ENCODE data around the gene CFAP299.

CFAP299 gene

GRCh38 chr4:80840396-80840795, 504.9 kb downstream of the CFAP299 start:
- no peak for TF ChIP-seq POLR2A (IDR thresholded peaks at IDR 0.05; ENCODE audit: low read depth, low read length)
- FAIRE-seq (no peak), DNase-seq (ENCODE audit: insufficient read length, low spot score) (no peak)

GRCh38 chr4:80841587-80842281, 506.2 kb downstream of the CFAP299 start:
- TF ChIP-seq POLR2A (IDR thresholded peaks at IDR 0.05; ENCODE audit: low read depth, low read length), result no peak
- no peak for DNase-seq (ENCODE audit: insufficient read length, low spot score)
- FAIRE-seq, result no peak

- FAIRE-seq, result no peak
- no peak for DNase-seq (ENCODE audit: insufficient read length, low spot score)
- no peak for TF ChIP-seq POLR2A (IDR thresholded peaks at IDR 0.05; ENCODE audit: low read depth, low read length)
Measured at GRCh38 chr4:80846210-80846609, 510.7 kb downstream of the CFAP299 start.

- FAIRE-seq, result no peak
- no peak for TF ChIP-seq POLR2A (IDR thresholded peaks at IDR 0.05; ENCODE audit: low read depth, low read length)
- no peak for DNase-seq (ENCODE audit: insufficient read length, low spot score)
Measured at GRCh38 chr4:80852061-80852460, 516.5 kb downstream of the CFAP299 start.

DNA sequence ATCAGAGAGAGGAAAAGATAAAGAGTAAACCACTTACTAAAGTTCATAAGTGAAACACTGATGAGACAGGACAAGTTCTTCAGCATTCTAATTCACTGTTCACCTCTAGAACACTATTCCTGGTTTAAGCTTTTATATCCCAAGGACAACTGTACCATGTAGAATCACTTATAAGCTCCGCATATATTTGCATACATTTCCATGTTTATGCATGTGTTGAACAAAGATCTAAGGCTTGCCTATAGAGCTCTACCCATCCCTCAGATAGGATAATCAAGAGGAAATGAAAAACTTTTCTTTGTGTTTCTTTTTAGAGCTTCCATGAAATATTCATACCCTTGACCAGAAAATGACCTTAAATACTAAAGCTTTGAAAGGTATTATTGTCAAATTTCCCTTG, 538.0 kb downstream of the CFAP299 start:
- FAIRE-seq (no peak), DNase-seq (ENCODE audit: insufficient read length, low spot score) (no peak)
- no peak for TF ChIP-seq POLR2A (IDR thresholded peaks at IDR 0.05; ENCODE audit: low read depth, low read length)

DNA sequence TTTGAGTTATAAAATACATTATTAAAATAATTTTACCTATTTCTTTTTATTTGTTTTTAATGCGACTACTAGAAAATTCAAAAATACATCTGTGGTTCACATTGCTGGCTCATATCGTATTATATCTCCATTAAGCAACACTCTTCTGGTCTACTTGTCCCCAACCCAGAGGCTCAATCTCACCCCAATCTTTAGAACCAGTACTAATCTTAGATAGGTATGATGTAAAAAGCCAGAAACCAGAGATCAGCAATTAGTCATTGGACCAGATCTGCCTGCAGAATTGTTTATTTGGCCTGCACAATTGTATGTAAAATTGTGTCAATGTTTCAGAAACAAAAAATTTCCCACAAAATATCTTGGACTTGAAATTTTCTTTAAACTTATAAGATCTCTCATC, 539.4 kb downstream of the CFAP299 start:
- FAIRE-seq, result no peak
- DNase-seq (ENCODE audit: insufficient read length, low spot score), result no peak
- TF ChIP-seq POLR2A (IDR thresholded peaks at IDR 0.05; ENCODE audit: low read depth, low read length), result no peak

GRCh38 chr4:80875642-80876041, 540.1 kb downstream of the CFAP299 start:
- FAIRE-seq, result no peak

DNA sequence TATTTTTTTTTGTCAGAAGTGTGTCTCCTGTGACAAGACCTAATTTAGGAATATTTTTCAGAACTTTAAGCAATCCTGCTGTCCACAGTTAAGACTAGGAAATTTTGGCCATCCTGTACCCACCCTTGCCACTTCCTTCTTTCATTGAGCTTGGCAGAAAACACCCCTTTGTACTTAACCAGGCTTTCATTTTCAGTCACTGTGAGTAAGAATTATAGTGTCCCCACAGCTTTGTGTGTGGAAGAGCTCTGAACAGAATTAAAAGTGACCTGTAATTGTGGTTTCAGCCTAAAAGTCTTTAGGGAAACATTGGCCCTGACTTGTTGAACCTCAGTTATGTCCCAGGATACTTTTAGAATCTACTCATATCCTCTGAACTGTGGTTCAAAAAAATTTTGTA, 541.3 kb downstream of the CFAP299 start:
- no peak for FAIRE-seq

More at GRCh38 chr4:80875642-80876041, 540.1 kb downstream of the CFAP299 start:
- no peak for DNase-seq (ENCODE audit: insufficient read length, low spot score)
- no peak for TF ChIP-seq POLR2A (IDR thresholded peaks at IDR 0.05; ENCODE audit: low read depth, low read length)

DNA sequence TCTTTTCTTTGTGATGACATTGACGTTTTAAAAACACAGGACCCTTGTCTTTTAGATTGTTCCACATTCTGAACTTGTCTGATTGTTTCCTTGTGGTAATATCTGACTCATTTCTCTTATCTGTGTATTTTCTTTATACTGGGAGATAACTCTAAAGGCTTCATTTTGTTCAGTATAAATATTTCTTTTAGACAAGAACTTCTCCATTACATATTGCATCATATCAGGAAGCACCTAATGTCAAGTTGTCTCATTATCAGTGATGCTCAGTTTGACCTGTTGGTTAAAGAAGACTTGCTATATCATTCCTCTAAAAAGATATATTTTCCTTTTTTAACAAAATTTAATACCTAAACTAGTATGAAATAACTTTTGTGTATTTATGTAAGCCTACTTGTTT, 542.7 kb downstream of the CFAP299 start:
- DNase-seq (ENCODE audit: insufficient read length, low spot score) (no peak), FAIRE-seq (no peak)
- no peak for TF ChIP-seq POLR2A (IDR thresholded peaks at IDR 0.05; ENCODE audit: low read depth, low read length)

More for the DNA sequence above, 541.3 kb downstream of the CFAP299 start:
- no peak for DNase-seq (ENCODE audit: insufficient read length, low spot score)
- TF ChIP-seq POLR2A (IDR thresholded peaks at IDR 0.05; ENCODE audit: low read depth, low read length), result no peak

GRCh38 chr4:80897537-80898303, 562.2 kb downstream of the CFAP299 start:
- no peak for TF ChIP-seq POLR2A (IDR thresholded peaks at IDR 0.05; ENCODE audit: low read depth, low read length)
- DNase-seq (ENCODE audit: insufficient read length, low spot score), result no peak
- FAIRE-seq, result no peak

DNA sequence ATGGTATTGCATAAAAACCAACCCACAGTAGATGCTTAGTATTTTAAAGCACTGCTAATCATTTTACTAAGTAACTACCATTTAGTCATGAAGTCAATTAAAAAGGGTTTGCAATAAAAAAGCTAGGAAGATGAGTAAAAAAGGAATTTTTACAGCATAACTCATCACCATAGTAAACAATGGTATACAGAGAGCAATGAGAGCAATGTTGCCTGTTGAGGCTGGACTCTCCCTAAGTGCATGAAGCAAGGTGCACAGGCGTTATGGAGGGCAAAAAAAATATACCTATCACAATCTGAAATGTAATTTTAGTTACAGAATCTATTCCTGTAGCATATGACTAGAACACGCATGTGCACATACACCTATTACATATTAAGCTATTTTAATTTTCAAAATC, 565.4 kb downstream of the CFAP299 start:
- no peak for DNase-seq (ENCODE audit: insufficient read length, low spot score)
- TF ChIP-seq POLR2A (IDR thresholded peaks at IDR 0.05; ENCODE audit: low read depth, low read length), result no peak
- FAIRE-seq, result no peak

DNA sequence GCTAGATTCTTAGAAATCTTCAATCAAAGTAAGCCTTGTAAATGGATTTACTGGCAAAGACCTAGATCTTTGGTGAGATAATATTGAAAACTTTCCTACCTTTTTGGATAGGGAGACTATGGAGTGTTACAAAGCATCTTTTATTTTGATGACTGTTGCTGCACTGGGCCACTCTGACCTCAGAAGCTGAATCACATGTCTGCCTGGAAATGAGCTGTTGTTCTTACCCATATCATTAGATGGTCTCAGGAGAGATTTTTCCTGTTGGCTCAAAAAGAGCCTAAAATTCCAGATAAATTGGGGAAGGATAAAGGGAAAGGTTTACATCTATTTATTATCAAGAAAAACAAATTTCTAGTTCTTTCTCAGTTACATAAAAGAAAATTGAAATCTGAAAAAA, 567.5 kb downstream of the CFAP299 start:
- FAIRE-seq (no peak), DNase-seq (ENCODE audit: insufficient read length, low spot score) (no peak)
- no peak for TF ChIP-seq POLR2A (IDR thresholded peaks at IDR 0.05; ENCODE audit: low read depth, low read length)

DNA sequence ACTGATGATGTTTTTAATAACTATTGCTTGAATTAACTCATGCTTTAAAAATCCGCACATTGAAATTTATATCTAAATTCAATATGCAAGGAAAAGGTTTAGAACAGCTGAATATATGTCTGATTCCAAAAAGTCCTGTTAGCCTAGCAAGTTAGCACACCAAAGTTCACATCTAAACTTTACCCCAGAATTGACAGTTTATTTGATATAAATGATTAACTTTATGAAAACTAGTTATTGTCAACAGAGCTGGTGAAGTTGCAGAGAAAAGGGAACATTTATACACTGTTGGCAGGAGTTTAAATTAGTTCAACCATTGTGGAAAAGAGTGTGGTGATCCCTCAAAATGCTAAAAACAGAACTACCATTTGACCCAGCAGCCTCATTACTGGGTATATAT, 574.4 kb downstream of the CFAP299 start:
- DNase-seq (ENCODE audit: insufficient read length, low spot score) (no peak), FAIRE-seq (no peak)
- TF ChIP-seq POLR2A (IDR thresholded peaks at IDR 0.05; ENCODE audit: low read depth, low read length), result no peak

GRCh38 chr4:80911458-80911857, 575.9 kb downstream of the CFAP299 start:
- FAIRE-seq (no peak), DNase-seq (ENCODE audit: insufficient read length, low spot score) (no peak)
- TF ChIP-seq POLR2A (IDR thresholded peaks at IDR 0.05; ENCODE audit: low read depth, low read length), result no peak

GRCh38 chr4:80912350-80912749, 576.8 kb downstream of the CFAP299 start:
- no peak for DNase-seq (ENCODE audit: insufficient read length, low spot score)
- no peak for TF ChIP-seq POLR2A (IDR thresholded peaks at IDR 0.05; ENCODE audit: low read depth, low read length)
- no peak for FAIRE-seq

All from H54 (cell line).